ENCODE measurements around the gene SNRNP40.

SNRNP40 gene

GRCh38 chr1:31310198-31310597, 13.6 kb upstream of the SNRNP40 start:
- Histone ChIP-seq H3K27me3 (no peaks in the 10 kb centered on the region), H3K4me3 (ENCODE audit: low read depth, low read length) (no peak overlapping the region), H3K36me3 (no peaks in the 10 kb centered on the region), H3K9me3 (no peaks in the 10 kb centered on the region), H3K4me1 (no peaks in the 10 kb centered on the region)
- TF ChIP-seq, protein P1, sequence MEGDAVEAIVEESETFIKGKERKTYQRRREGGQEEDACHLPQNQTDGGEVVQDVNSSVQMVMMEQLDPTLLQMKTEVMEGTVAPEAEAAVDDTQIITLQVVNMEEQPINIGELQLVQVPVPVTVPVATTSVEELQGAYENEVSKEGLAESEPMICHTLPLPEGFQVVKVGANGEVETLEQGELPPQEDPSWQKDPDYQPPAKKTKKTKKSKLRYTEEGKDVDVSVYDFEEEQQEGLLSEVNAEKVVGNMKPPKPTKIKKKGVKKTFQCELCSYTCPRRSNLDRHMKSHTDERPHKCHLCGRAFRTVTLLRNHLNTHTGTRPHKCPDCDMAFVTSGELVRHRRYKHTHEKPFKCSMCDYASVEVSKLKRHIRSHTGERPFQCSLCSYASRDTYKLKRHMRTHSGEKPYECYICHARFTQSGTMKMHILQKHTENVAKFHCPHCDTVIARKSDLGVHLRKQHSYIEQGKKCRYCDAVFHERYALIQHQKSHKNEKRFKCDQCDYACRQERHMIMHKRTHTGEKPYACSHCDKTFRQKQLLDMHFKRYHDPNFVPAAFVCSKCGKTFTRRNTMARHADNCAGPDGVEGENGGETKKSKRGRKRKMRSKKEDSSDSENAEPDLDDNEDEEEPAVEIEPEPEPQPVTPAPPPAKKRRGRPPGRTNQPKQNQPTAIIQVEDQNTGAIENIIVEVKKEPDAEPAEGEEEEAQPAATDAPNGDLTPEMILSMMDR (IDR thresholded peaks at IDR 0.05; ENCODE audit: low read depth, low read length) = no peak
- DNase-seq = no peak

- TF ChIP-seq, protein P1 (IDR thresholded peaks at IDR 0.05; ENCODE audit: low read depth, low read length) = no peak
- Histone ChIP-seq H3K9me3 (no peaks in the 10 kb centered on the region), H3K27me3 (no peaks in the 10 kb centered on the region), H3K4me3 (ENCODE audit: low read depth, low read length) (no peak overlapping the region), H3K4me1 (no peaks in the 10 kb centered on the region), H3K36me3 (no peaks in the 10 kb centered on the region)
- DNase-seq = no peak
Observed at GRCh38 chr1:31308036-31308435, 11.4 kb upstream of the SNRNP40 start.

DNA sequence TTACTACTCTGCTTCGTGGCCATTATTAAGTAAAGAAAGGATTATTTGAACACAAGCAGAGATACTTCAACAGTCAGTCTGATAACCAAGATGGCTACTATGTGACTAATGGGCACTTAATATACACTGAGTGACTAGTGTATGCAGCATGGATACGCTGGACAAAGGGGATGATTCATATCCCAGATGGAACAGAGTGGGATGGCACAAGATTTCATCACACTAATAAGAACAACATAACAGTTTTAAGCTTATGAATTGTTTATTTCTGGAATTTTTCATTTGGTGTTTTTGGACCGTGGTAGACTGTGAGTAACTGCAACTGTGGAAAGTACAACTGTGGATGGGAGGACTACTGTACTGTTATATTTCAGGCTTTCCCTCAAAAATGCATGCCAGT, 9.7 kb upstream of the SNRNP40 start:
- Histone ChIP-seq H3K4me3 (ENCODE audit: low read depth, low read length) (no peak overlapping the region), H3K9me3 (no peaks in the 10 kb centered on the region), H3K4me1 (no peaks in the 10 kb centered on the region), H3K36me3 (no peaks in the 10 kb centered on the region), H3K27me3 (no peaks in the 10 kb centered on the region)
- DNase-seq = no peak
- TF ChIP-seq, protein P1 (IDR thresholded peaks at IDR 0.05; ENCODE audit: low read depth, low read length) = no peak

GRCh38 chr1:31302709-31303441, 6.3 kb upstream of the SNRNP40 start:
- no peaks in the 10 kb centered on the region for H3K27me3 ChIP-seq
- TF ChIP-seq, protein P1 (IDR thresholded peaks at IDR 0.05; ENCODE audit: low read depth, low read length) = no peak
- DNase-seq = no peak
- H3K4me1 ChIP-seq = no peaks in the 10 kb centered on the region
- H3K9me3 ChIP-seq = no peaks in the 10 kb centered on the region
- no peak overlapping the region for H3K4me3 ChIP-seq (ENCODE audit: low read depth, low read length)
- no peaks in the 10 kb centered on the region for H3K36me3 ChIP-seq

DNA sequence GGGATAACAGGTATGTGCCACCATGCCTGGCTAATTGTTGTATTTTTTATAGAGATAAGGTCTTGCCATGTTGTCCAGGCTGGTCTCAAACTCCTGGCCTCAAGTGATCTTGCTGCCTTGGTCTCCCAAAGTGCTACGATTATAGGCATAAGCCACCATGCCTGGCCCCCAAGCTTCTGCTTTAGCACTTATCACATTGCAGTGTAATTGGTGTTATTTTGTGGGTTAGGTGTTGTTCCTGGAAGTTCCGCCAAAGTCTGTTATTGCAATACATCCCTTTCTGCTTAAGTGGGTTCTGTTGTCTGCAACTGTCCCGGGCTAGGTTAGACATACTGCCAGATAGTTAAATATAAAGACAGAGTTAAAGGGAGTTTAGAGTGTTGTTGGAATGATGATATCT, 3.6 kb upstream of the SNRNP40 start:
- DNase-seq = no peak
- H3K4me3 ChIP-seq (ENCODE audit: low read depth, low read length) = no peak overlapping the region

DNA sequence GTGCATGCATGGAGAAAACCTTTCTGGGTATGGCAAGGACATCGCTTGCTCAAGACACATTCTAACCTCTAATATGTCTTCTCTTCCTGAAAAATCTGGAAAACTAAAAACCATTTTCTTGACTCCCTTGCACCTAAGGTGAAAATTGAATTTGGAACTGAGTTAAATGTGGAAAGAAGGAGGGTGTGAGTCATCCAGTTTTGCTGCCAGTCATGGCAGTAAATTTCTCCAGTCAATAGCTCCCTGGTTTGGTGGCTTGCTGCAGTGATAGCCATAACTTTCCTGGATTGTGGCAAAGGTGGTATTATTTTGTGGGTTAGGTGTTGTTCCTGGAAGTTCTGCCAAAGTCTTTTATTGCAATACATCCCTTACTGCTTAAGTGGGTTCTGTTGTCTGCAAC, 2.8 kb upstream of the SNRNP40 start:
- H3K27me3 ChIP-seq = no peaks in the 10 kb centered on the region
- no peaks in the 10 kb centered on the region for H3K9me3 ChIP-seq
- no peak for DNase-seq
- TF ChIP-seq, protein P1 (IDR thresholded peaks at IDR 0.05; ENCODE audit: low read depth, low read length) = no peak
- H3K4me3 ChIP-seq (ENCODE audit: low read depth, low read length) = no peak overlapping the region
- H3K4me1 ChIP-seq = no peaks in the 10 kb centered on the region
- no peaks in the 10 kb centered on the region; the same call in 1 of the 2 replicates for H3K36me3 ChIP-seq

More for the DNA sequence above, 3.6 kb upstream of the SNRNP40 start:
- TF ChIP-seq, protein P1 (IDR thresholded peaks at IDR 0.05; ENCODE audit: low read depth, low read length) = no peak
- no peaks in the 10 kb centered on the region for H3K27me3 ChIP-seq
- no peaks in the 10 kb centered on the region; the same call in 1 of the 2 replicates for H3K36me3 ChIP-seq
- no peaks in the 10 kb centered on the region for H3K9me3 ChIP-seq
- no peaks in the 10 kb centered on the region for H3K4me1 ChIP-seq

All from BE2C (cell line).